IMR-90 (cell line): ENCODE data around the gene ZFAND6.

ENCODE experiments used
- BHLHE40 ChIP-seq: fragments of 150-350 bp; IDR thresholded peaks from 2 replicates; pipeline ENCODE4 v1.6.1; 2016; ENCODE audit warnings: mild to moderate bottlenecking, low read depth, low read length
- CEBPB ChIP-seq: IDR thresholded peaks from 2 replicates; pipeline ENCODE4 v1.6.1; 2012; ENCODE audit warnings: low read depth, low read length, improper control_type of control experiment
- MAFK ChIP-seq: IDR thresholded peaks from 2 replicates; pipeline ENCODE4 v1.6.1; 2012; ENCODE audit warnings: low read depth, low read length, improper control_type of control experiment
- MAZ ChIP-seq: IDR thresholded peaks from 2 replicates; pipeline ENCODE4 v1.6.1; 2012; ENCODE audit warnings: low read depth, mild to moderate bottlenecking, low read length, improper control_type of control experiment, moderate library complexity, borderline replicate concordance
- POLR2A ChIP-seq: IDR thresholded peaks from 2 replicates; pipeline ENCODE4 v1.6.1; 2012; ENCODE audit warnings: mild to moderate bottlenecking, low read depth, low read length
- RAD21 ChIP-seq: IDR thresholded peaks from 2 replicates; pipeline ENCODE4 v1.6.1; 2012; ENCODE audit warnings: low read length, improper control_type of control experiment
- RCOR1 ChIP-seq: IDR thresholded peaks from 2 replicates; pipeline ENCODE4 v1.6.1; 2012; ENCODE audit warnings: mild to moderate bottlenecking, low read length, improper control_type of control experiment; ENCODE audit not compliant: insufficient replicate concordance
- SMC3 ChIP-seq: fragments of 150-350 bp; IDR thresholded peaks from 2 replicates; pipeline ENCODE4 v1.6.1; 2016; ENCODE audit warnings: low read depth, mild to moderate bottlenecking, antibody characterized with exemption, low read length, moderate library complexity
- TF ChIP-seq, protein P1 (sequence below): conservative IDR thresholded peaks from 2 replicates; pipeline ENCODE4 v1.5.1; 2012; ENCODE audit warnings: mild to moderate bottlenecking, low read depth, low read length, improper control_type of control experiment
- TF ChIP-seq, protein P2 (sequence below): fragments of 150-350 bp; IDR thresholded peaks from 2 replicates; pipeline ENCODE4 v1.6.1; 2017; ENCODE audit warnings: mild to moderate bottlenecking, antibody characterized with exemption, low read length, low read depth

DNA sequence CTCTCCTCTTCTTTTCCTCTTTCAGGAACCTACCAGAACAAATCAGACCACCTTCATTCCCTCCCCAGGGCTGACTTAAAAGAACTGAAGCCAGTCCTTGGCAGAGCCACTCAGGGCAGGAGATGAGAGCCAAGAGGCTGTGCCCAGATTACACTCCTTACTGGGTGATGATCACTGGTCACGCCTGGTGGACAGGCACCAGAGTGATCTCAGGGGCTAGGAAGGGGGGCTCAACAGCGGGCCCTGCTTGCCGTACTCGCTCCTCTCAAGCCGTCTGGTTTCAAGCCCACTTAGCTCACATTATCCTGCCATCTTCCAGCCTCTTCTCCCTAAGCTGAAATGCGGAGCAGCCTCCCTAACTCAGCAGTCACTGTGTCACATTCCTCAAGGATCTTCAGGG, 91.7 kb downstream of the ZFAND6 start:
- TF ChIP-seq POLR2A (no peak), BHLHE40 (no peak), RAD21 (no peak), RCOR1 (no peak), MAZ (no peak), SMC3 (no peak), CEBPB (no peak), MAFK (no peak)
- TF ChIP-seq, protein P1, sequence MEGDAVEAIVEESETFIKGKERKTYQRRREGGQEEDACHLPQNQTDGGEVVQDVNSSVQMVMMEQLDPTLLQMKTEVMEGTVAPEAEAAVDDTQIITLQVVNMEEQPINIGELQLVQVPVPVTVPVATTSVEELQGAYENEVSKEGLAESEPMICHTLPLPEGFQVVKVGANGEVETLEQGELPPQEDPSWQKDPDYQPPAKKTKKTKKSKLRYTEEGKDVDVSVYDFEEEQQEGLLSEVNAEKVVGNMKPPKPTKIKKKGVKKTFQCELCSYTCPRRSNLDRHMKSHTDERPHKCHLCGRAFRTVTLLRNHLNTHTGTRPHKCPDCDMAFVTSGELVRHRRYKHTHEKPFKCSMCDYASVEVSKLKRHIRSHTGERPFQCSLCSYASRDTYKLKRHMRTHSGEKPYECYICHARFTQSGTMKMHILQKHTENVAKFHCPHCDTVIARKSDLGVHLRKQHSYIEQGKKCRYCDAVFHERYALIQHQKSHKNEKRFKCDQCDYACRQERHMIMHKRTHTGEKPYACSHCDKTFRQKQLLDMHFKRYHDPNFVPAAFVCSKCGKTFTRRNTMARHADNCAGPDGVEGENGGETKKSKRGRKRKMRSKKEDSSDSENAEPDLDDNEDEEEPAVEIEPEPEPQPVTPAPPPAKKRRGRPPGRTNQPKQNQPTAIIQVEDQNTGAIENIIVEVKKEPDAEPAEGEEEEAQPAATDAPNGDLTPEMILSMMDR = no peak
- TF ChIP-seq, protein P2, sequence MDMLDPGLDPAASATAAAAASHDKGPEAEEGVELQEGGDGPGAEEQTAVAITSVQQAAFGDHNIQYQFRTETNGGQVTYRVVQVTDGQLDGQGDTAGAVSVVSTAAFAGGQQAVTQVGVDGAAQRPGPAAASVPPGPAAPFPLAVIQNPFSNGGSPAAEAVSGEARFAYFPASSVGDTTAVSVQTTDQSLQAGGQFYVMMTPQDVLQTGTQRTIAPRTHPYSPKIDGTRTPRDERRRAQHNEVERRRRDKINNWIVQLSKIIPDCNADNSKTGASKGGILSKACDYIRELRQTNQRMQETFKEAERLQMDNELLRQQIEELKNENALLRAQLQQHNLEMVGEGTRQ = no peak
